HepG2 (cell line): ENCODE results near the gene HEPN1. TPM values are rescaled to one million over a fixed set of nuclear protein-coding genes. Genes with fewer than 3 reads are reported as not detected.

ENCODE experiments used
- EP300 ChIP-seq, 3 experiments: sonication (generic) in 1 of 3; formaldehyde crosslinking in 1 of 3; IDR thresholded peaks; 2 replicates each; pipeline versions ENCODE4 v1.5.1 to v1.6.1; 2011 to 2020; ENCODE audit warnings: low read depth in 2 of 3, low read length in 2 of 3, borderline replicate concordance in 1 of 3, improper control_type of control experiment in 1 of 3, mild to moderate bottlenecking in 1 of 3, missing genetic modification reagents in 1 of 3, moderate library complexity in 1 of 3
- GABPA ChIP-seq, 2 experiments: IDR thresholded peaks; 2 replicates each; pipeline ENCODE4 v1.6.1; 2011 to 2016; ENCODE audit warnings: low read depth in 2 of 2, low read length in 1 of 2, missing biosample characterization in 1 of 2, missing genetic modification characterization in 1 of 2
- GATA4 ChIP-seq: sonication (generic); IDR thresholded peaks from 2 replicates; pipeline ENCODE4 v1.6.1; 2016; ENCODE audit warnings: antibody characterized with exemption, low read depth, borderline replicate concordance
- HDAC2 ChIP-seq: sonication (generic); formaldehyde crosslinking; IDR thresholded peaks from 2 replicates; pipeline ENCODE4 v1.4.0; 2020; ENCODE audit warnings: missing genetic modification reagents
- HINFP ChIP-seq: sonication (generic); formaldehyde crosslinking; IDR thresholded peaks from 2 replicates; pipeline ENCODE4 v1.4.0; 2020; ENCODE audit warnings: low read depth, mild to moderate bottlenecking, missing genetic modification reagents
- HNRNPH1 ChIP-seq: fragments of 200-400 bp; formaldehyde crosslinking; optimal IDR thresholded peaks from 2 replicates; pipeline ENCODE3; 2017; ENCODE audit warnings: mild to moderate bottlenecking, low read depth, low read length
- KLF9 ChIP-seq: IDR thresholded peaks from 2 replicates; pipeline ENCODE4 v1.6.1; 2016; ENCODE audit warnings: low read depth
- RCOR2 ChIP-seq: IDR thresholded peaks from 2 replicates; pipeline ENCODE4 v1.6.1; 2016; ENCODE audit warnings: missing biosample characterization, missing genetic modification reagents
- SOX5 ChIP-seq: IDR thresholded peaks from 2 replicates; pipeline ENCODE4 v1.6.1; 2016; ENCODE audit warnings: borderline replicate concordance
- ZFP37 ChIP-seq: sonication (generic); formaldehyde crosslinking; IDR thresholded peaks from 2 replicates; pipeline ENCODE4 v1.4.0; 2020; ENCODE audit warnings: missing genetic modification reagents, borderline replicate concordance
- ZNF350 ChIP-seq: sonication (generic); formaldehyde crosslinking; IDR thresholded peaks from 2 replicates; pipeline ENCODE4 v1.4.0; 2020; ENCODE audit warnings: mild to moderate bottlenecking, low read depth, missing genetic modification reagents, borderline replicate concordance
- ZNF761 ChIP-seq: sonication (generic); formaldehyde crosslinking; conservative IDR thresholded peaks from 2 replicates; pipeline ENCODE4 v1.4.0; 2020; ENCODE audit warnings: mild to moderate bottlenecking, missing genetic modification reagents
- ZNF816 ChIP-seq: sonication (generic); formaldehyde crosslinking; IDR thresholded peaks from 2 replicates; pipeline ENCODE4 v1.8.0; 2022; ENCODE audit warnings: missing genetic modification reagents, mild to moderate bottlenecking, borderline replicate concordance
- polyA plus RNA-seq, 8 experiments: library from polyadenylated mRNA; depleted of rRNA in 3 of 8; stranded (reverse) in 7 of 8; unstranded in 1 of 8; fragments of >200 nt; fragmentation: Illumina TruSeq in 4 of 8; extraction: Trizol in 4 of 8; gene quantifications; 2 replicates each; pipeline versions ENCODE4 v1.2.1 to v1.2.3, GENCODE V29; 2011 to 2016; ENCODE audit warnings: low read depth in 4 of 8, missing spikeins in 1 of 8, mixed read lengths in 1 of 8; ENCODE audit not compliant: insufficient read depth in 1 of 8
- total RNA-seq, 5 experiments: library from RNA; depleted of rRNA; stranded (reverse); fragments of >200 nt; fragmentation: Illumina TruSeq; extraction: Trizol; gene quantifications; 2 replicates each; pipeline ENCODE4 v1.2.3, GENCODE V29; 2016; ENCODE audit warnings: low read depth in 1 of 5
- TF ChIP-seq, protein P1 (sequence below): sonication (generic); formaldehyde crosslinking; IDR thresholded peaks from 2 replicates; pipeline ENCODE4 v1.5.0; 2020; ENCODE audit warnings: mild to moderate bottlenecking, missing genetic modification reagents
- TF ChIP-seq, protein P2 (sequence below): sonication (generic); formaldehyde crosslinking; IDR thresholded peaks from 2 replicates; pipeline ENCODE4 v1.9.0; 2022; ENCODE audit warnings: low read depth, missing genetic modification reagents
- TF ChIP-seq, protein P3 (sequence below): sonication (generic); formaldehyde crosslinking; IDR thresholded peaks from 2 replicates; pipeline ENCODE4 v1.5.0; 2020; ENCODE audit warnings: mild to moderate bottlenecking, missing genetic modification reagents, borderline replicate concordance

Gene HEPN1
- total and polyA plus RNA-seq, 2 of the 13 experiments (the other 11 are each of a cell fraction or from before 2014, with no cell fraction given), result not detected

DNA sequence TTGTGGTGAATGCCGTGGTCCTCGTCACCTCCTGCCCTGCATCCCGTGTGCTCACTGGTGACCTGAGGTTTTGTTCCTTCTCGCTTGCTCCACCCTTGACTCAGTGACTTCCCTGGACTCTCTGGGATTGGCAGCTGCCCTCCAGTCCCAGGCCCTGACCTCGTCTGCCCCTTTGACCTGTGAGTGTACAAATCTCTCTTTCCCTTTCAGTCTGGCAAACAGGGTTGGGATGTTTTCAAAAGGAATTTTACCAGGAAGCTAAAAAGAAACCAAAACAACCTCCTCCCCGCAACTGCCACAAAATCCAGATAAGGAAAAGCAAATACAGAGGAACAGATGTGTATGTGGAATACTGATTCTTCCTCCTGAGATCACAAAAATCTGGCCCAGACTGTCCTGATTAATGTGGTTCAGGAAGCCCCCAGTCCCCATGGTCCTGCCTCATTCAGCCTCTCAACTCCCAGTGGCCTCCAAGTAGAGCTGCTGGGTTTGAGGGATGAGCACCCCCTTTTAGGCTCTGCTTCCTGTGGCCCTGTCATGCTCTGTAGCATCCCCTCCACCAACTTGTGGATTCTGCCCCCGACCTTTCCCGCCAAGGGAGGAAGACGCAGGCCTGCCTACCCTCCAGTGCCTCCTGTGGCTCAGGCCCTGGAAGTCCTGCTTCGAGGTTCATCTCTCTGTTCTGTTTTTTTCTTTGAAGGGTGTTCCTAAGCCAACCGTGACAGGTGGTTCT is 36.5 kb upstream of the HEPN1 start (continued):
- TF ChIP-seq ZNF350, result peak; percentile 31; the same call in 1 of the 2 replicates
- no peak for TF ChIP-seq KLF9 (CRISPR knock-in tag)
- TF ChIP-seq SOX5 (CRISPR knock-in tag), result peak; percentile 60; the same call in 1 of the 2 replicates
- TF ChIP-seq EP300 (IDR thresholded peaks at IDR 0.05; ENCODE audit: low read depth in 2 of 2, low read length in 2 of 2), result peak in 1 of 2 experiments; percentile 78; a peak in 2 of 4 replicates
- no peak for TF ChIP-seq EP300 (CRISPR knock-in tag; IDR thresholded peaks at IDR 0.05; ENCODE audit: borderline replicate concordance)
- TF ChIP-seq GATA4, result peak; percentile 83; the same call in 1 of the 2 replicates
- no peak for TF ChIP-seq HNRNPH1
- TF ChIP-seq ZNF761 (CRISPR knock-in tag), result 0 out of 2 replicates have a peak, but pooled peaks have one; percentile 59
- TF ChIP-seq, protein P1, sequence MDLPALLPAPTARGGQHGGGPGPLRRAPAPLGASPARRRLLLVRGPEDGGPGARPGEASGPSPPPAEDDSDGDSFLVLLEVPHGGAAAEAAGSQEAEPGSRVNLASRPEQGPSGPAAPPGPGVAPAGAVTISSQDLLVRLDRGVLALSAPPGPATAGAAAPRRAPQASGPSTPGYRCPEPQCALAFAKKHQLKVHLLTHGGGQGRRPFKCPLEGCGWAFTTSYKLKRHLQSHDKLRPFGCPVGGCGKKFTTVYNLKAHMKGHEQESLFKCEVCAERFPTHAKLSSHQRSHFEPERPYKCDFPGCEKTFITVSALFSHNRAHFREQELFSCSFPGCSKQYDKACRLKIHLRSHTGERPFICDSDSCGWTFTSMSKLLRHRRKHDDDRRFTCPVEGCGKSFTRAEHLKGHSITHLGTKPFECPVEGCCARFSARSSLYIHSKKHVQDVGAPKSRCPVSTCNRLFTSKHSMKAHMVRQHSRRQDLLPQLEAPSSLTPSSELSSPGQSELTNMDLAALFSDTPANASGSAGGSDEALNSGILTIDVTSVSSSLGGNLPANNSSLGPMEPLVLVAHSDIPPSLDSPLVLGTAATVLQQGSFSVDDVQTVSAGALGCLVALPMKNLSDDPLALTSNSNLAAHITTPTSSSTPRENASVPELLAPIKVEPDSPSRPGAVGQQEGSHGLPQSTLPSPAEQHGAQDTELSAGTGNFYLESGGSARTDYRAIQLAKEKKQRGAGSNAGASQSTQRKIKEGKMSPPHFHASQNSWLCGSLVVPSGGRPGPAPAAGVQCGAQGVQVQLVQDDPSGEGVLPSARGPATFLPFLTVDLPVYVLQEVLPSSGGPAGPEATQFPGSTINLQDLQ, result no peak
- peak; percentile 34; the same call in 1 of the 2 replicates for TF ChIP-seq RCOR2 (CRISPR knock-in tag)
- TF ChIP-seq, protein P2, sequence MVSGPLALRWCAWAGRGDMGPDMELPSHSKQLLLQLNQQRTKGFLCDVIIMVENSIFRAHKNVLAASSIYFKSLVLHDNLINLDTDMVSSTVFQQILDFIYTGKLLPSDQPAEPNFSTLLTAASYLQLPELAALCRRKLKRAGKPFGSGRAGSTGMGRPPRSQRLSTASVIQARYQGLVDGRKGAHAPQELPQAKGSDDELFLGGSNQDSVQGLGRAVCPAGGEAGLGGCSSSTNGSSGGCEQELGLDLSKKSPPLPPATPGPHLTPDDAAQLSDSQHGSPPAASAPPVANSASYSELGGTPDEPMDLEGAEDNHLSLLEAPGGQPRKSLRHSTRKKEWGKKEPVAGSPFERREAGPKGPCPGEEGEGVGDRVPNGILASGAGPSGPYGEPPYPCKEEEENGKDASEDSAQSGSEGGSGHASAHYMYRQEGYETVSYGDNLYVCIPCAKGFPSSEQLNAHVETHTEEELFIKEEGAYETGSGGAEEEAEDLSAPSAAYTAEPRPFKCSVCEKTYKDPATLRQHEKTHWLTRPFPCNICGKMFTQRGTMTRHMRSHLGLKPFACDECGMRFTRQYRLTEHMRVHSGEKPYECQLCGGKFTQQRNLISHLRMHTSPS (CRISPR knock-in tag), result no peak
- TF ChIP-seq ZFP37, result no peak
- 0 out of 2 replicates have a peak, but pooled peaks have one; percentile 43 for TF ChIP-seq ZNF816 (CRISPR knock-in tag)
- peak; percentile 67 for TF ChIP-seq HDAC2
- no peak; the same call in 1 of the 2 replicates for TF ChIP-seq HINFP
- TF ChIP-seq GABPA (IDR thresholded peaks at IDR 0.05; ENCODE audit: low read depth, low read length), result no peak
- TF ChIP-seq GABPA (CRISPR knock-in tag; IDR thresholded peaks at IDR 0.05; ENCODE audit: low read depth), result peak; percentile 42; the same call in 1 of the 2 replicates
- TF ChIP-seq, protein P3, sequence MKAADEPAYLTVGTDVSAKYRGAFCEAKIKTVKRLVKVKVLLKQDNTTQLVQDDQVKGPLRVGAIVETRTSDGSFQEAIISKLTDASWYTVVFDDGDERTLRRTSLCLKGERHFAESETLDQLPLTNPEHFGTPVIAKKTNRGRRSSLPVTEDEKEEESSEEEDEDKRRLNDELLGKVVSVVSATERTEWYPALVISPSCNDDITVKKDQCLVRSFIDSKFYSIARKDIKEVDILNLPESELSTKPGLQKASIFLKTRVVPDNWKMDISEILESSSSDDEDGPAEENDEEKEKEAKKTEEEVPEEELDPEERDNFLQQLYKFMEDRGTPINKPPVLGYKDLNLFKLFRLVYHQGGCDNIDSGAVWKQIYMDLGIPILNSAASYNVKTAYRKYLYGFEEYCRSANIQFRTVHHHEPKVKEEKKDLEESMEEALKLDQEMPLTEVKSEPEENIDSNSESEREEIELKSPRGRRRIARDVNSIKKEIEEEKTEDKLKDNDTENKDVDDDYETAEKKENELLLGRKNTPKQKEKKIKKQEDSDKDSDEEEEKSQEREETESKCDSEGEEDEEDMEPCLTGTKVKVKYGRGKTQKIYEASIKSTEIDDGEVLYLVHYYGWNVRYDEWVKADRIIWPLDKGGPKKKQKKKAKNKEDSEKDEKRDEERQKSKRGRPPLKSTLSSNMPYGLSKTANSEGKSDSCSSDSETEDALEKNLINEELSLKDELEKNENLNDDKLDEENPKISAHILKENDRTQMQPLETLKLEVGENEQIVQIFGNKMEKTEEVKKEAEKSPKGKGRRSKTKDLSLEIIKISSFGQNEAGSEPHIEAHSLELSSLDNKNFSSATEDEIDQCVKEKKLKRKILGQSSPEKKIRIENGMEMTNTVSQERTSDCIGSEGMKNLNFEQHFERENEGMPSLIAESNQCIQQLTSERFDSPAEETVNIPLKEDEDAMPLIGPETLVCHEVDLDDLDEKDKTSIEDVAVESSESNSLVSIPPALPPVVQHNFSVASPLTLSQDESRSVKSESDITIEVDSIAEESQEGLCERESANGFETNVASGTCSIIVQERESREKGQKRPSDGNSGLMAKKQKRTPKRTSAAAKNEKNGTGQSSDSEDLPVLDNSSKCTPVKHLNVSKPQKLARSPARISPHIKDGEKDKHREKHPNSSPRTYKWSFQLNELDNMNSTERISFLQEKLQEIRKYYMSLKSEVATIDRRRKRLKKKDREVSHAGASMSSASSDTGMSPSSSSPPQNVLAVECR (CRISPR knock-in tag), result peak; percentile 25; the same call in 1 of the 2 replicates
